ENCODE results near the gene TMEM232.

TMEM232 gene

GRCh38 chr5:110463106-110463505 lies 263.4 kb downstream of the TMEM232 start:
- Histone ChIP-seq H3K4me1 (no peaks in the 10 kb centered on the region), H3K27ac (no peak overlapping the region), H3K9ac (no peak overlapping the region), H4K20me1 (no peaks in the 10 kb centered on the region), H3K27me3 (no peaks in the 10 kb centered on the region), H3K4me3 (no peak overlapping the region), H3K9me3 (replicated peaks in 1 of 11) (no peaks in the 10 kb centered on the region), H3K4me2 (no peak overlapping the region), H3K36me3 (no peaks in the 10 kb centered on the region)
- TF ChIP-seq Cebpa-rat (IDR thresholded peaks at IDR 0.05): no peak

GRCh38 chr5:110460837-110461236 lies 265.6 kb downstream of the TMEM232 start:
- Histone ChIP-seq H3K4me2 (no peak overlapping the region), H3K27ac (no peak overlapping the region), H3K9me3 (replicated peaks in 1 of 11) (no peaks in the 10 kb centered on the region), H3K9ac (no peak overlapping the region), H3K4me3 (no peak overlapping the region), H3K36me3 (no peaks in the 10 kb centered on the region), H3K27me3 (no peaks in the 10 kb centered on the region), H4K20me1 (no peaks in the 10 kb centered on the region), H3K4me1 (no peaks in the 10 kb centered on the region)
- no peak for TF ChIP-seq Cebpa-rat (IDR thresholded peaks at IDR 0.05)

GRCh38 chr5:110458313-110458712 lies 268.2 kb downstream of the TMEM232 start:
- H3K27ac ChIP-seq: no peak overlapping the region
- no peak overlapping the region for H3K9ac ChIP-seq
- no peak overlapping the region for H3K4me3 ChIP-seq
- H3K27me3 ChIP-seq: no peaks in the 10 kb centered on the region
- no peak overlapping the region for H3K4me2 ChIP-seq
- no peaks in the 10 kb centered on the region for H3K9me3 ChIP-seq (replicated peaks in 1 of 11)
- H3K36me3 ChIP-seq: no peaks in the 10 kb centered on the region
- TF ChIP-seq Cebpa-rat (IDR thresholded peaks at IDR 0.05): no peak
- no peaks in the 10 kb centered on the region for H4K20me1 ChIP-seq
- H3K4me1 ChIP-seq: no peaks in the 10 kb centered on the region

- H3K36me3 ChIP-seq: no peaks in the 10 kb centered on the region
- H3K9me3 ChIP-seq (replicated peaks in 1 of 11): no peaks in the 10 kb centered on the region
- no peak for TF ChIP-seq Cebpa-rat (IDR thresholded peaks at IDR 0.05)
- no peak overlapping the region for H3K9ac ChIP-seq
- no peak overlapping the region for H3K27ac ChIP-seq
- no peak overlapping the region for H3K4me2 ChIP-seq
- no peaks in the 10 kb centered on the region for H3K4me1 ChIP-seq
- H4K20me1 ChIP-seq: no peaks in the 10 kb centered on the region
- H3K27me3 ChIP-seq: no peaks in the 10 kb centered on the region
- H3K4me3 ChIP-seq: no peak overlapping the region
Observed at GRCh38 chr5:110442856-110443255, 283.6 kb downstream of the TMEM232 start.

- H3K4me3 ChIP-seq: no peak overlapping the region
- H3K27ac ChIP-seq: no peak overlapping the region
- no peaks in the 10 kb centered on the region for H3K9me3 ChIP-seq (replicated peaks in 1 of 11)
- H3K27me3 ChIP-seq: no peaks in the 10 kb centered on the region
- no peaks in the 10 kb centered on the region for H4K20me1 ChIP-seq
- no peaks in the 10 kb centered on the region for H3K4me1 ChIP-seq
- H3K36me3 ChIP-seq: no peaks in the 10 kb centered on the region
- H3K4me2 ChIP-seq: no peak overlapping the region
- no peak overlapping the region for H3K9ac ChIP-seq
- TF ChIP-seq Cebpa-rat (IDR thresholded peaks at IDR 0.05): no peak
Observed at GRCh38 chr5:110441035-110441434, 285.4 kb downstream of the TMEM232 start.

- Histone ChIP-seq H4K20me1 (no peaks in the 10 kb centered on the region), H3K27ac (no peak overlapping the region), H3K27me3 (no peaks in the 10 kb centered on the region), H3K9ac (no peak overlapping the region), H3K4me2 (no peak overlapping the region), H3K9me3 (replicated peaks in 1 of 11) (no peaks in the 10 kb centered on the region), H3K36me3 (no peaks in the 10 kb centered on the region), H3K4me1 (no peaks in the 10 kb centered on the region), H3K4me3 (no peak overlapping the region)
- no peak for TF ChIP-seq Cebpa-rat (IDR thresholded peaks at IDR 0.05)
Observed at GRCh38 chr5:110440058-110440457, 286.4 kb downstream of the TMEM232 start.

- Histone ChIP-seq H3K27me3 (no peaks in the 10 kb centered on the region), H3K9me3 (replicated peaks in 1 of 11) (no peaks in the 10 kb centered on the region), H3K4me2 (no peak overlapping the region), H4K20me1 (no peaks in the 10 kb centered on the region), H3K27ac (no peak overlapping the region), H3K36me3 (no peaks in the 10 kb centered on the region), H3K9ac (no peak overlapping the region), H3K4me1 (no peaks in the 10 kb centered on the region), H3K4me3 (no peak overlapping the region)
- TF ChIP-seq Cebpa-rat (IDR thresholded peaks at IDR 0.05): no peak
Observed at GRCh38 chr5:110439296-110439695, 287.2 kb downstream of the TMEM232 start.

GRCh38 chr5:110435207-110435606 lies 291.3 kb downstream of the TMEM232 start:
- Histone ChIP-seq H3K9me3 (replicated peaks in 1 of 11) (peaks cover 0 to 8% (median 0%) of the 10 kb centered on the region in 11 experiments; a peak in 3 of 22 replicates), H3K4me1 (no peaks in the 10 kb centered on the region), H3K9ac (no peak overlapping the region), H3K4me3 (no peak overlapping the region), H3K27ac (no peak overlapping the region), H3K4me2 (no peak overlapping the region), H3K36me3 (no peaks in the 10 kb centered on the region), H3K27me3 (no peaks in the 10 kb centered on the region), H4K20me1 (no peaks in the 10 kb centered on the region)
- TF ChIP-seq Cebpa-rat (IDR thresholded peaks at IDR 0.05): no peak

- Histone ChIP-seq H3K36me3 (no peaks in the 10 kb centered on the region), H3K4me1 (no peaks in the 10 kb centered on the region), H3K4me3 (no peak overlapping the region), H3K9me3 (replicated peaks in 1 of 11) (peaks cover 0 to 8% (median 0%) of the 10 kb centered on the region in 11 experiments; a peak in 3 of 22 replicates), H3K27ac (no peak overlapping the region), H4K20me1 (no peaks in the 10 kb centered on the region), H3K9ac (no peak overlapping the region), H3K4me2 (no peak overlapping the region), H3K27me3 (no peaks in the 10 kb centered on the region)
- no peak for TF ChIP-seq Cebpa-rat (IDR thresholded peaks at IDR 0.05)
Observed at GRCh38 chr5:110431603-110432002, 294.9 kb downstream of the TMEM232 start.

- Histone ChIP-seq H3K36me3 (no peaks in the 10 kb centered on the region), H3K27ac (no peak overlapping the region), H4K20me1 (no peaks in the 10 kb centered on the region), H3K4me2 (no peak overlapping the region), H3K9me3 (replicated peaks in 1 of 11) (no peaks in the 10 kb centered on the region), H3K9ac (no peak overlapping the region), H3K4me3 (no peak overlapping the region), H3K4me1 (no peaks in the 10 kb centered on the region), H3K27me3 (no peaks in the 10 kb centered on the region)
- TF ChIP-seq Cebpa-rat (IDR thresholded peaks at IDR 0.05): no peak
Observed at GRCh38 chr5:110414360-110414759, 312.1 kb downstream of the TMEM232 start.

- no peaks in the 10 kb centered on the region for H3K9me3 ChIP-seq (replicated peaks in 1 of 11)
- H3K9ac ChIP-seq: no peak overlapping the region
- H3K36me3 ChIP-seq: no peaks in the 10 kb centered on the region
- no peaks in the 10 kb centered on the region for H3K27me3 ChIP-seq
- H3K4me2 ChIP-seq: no peak overlapping the region
- no peak overlapping the region for H3K27ac ChIP-seq
- TF ChIP-seq Cebpa-rat (IDR thresholded peaks at IDR 0.05): no peak
- H3K4me3 ChIP-seq: no peak overlapping the region
- no peaks in the 10 kb centered on the region for H3K4me1 ChIP-seq
- H4K20me1 ChIP-seq: no peaks in the 10 kb centered on the region
Observed at GRCh38 chr5:110413856-110414255, 312.6 kb downstream of the TMEM232 start.

Data from BLaER1 treated with 17β-estradiol and CSF1 and Interleukin-3, amounts not matched to agents 10 nM and 100 nM (cell line).